ENCODE data around the gene GSTA3. TPM values are rescaled to one million over a fixed set of nuclear protein-coding genes. Genes with fewer than 3 reads are reported as not detected.
"Not testable (repeated sequence)": the region's sequence is repeated elsewhere in the genome, so short reads cannot be mapped to it uniquely, and the experiment has no call there.

Gene GSTA3
- total RNA-seq, 4 donors from 2014 or later = not detected

- intact Hi-C loops (cut with DNase I; ENCODE audit: low total_unique reads) = no loop called here
- in situ Hi-C loops (cut with MboI; ENCODE audit: low sequenced_read_pairs in 4 of 4) = no loop called here
- no peaks in the 10 kb centered on the region for H3K36me3 ChIP-seq
- H3K4me3 ChIP-seq = no peak overlapping the region
- ATAC-seq = no peak
- no peak for DNase-seq
- no peaks in the 10 kb centered on the region for H3K9me3 ChIP-seq
- H3K27me3 ChIP-seq = no peaks in the 10 kb centered on the region
- H3K27ac ChIP-seq = no peak overlapping the region
- TF ChIP-seq POLR2A (IDR thresholded peaks at IDR 0.05) (no peak), CTCF (IDR thresholded peaks at IDR 0.05 in 4 of 5, conservative IDR thresholded peaks at IDR 0.05 in 1 of 5) (no peak)
- no peaks in the 10 kb centered on the region for H3K4me1 ChIP-seq
These were observed 41.3 kb downstream of the GSTA3 start for GRCh38 chr6:52868240-52868639.

- H3K27me3 ChIP-seq; DNase-seq; H3K36me3 ChIP-seq; H3K4me1 ChIP-seq; H3K9me3 ChIP-seq; ATAC-seq; H3K4me3 ChIP-seq; H3K27ac ChIP-seq; in situ Hi-C loops (cut with MboI; ENCODE audit: low sequenced_read_pairs in 4 of 4); intact Hi-C loops (cut with DNase I; ENCODE audit: low total_unique reads): not testable (repeated sequence)
These were observed 48.3 kb downstream of the GSTA3 start for GRCh38 chr6:52861151-52861550.

DNA sequence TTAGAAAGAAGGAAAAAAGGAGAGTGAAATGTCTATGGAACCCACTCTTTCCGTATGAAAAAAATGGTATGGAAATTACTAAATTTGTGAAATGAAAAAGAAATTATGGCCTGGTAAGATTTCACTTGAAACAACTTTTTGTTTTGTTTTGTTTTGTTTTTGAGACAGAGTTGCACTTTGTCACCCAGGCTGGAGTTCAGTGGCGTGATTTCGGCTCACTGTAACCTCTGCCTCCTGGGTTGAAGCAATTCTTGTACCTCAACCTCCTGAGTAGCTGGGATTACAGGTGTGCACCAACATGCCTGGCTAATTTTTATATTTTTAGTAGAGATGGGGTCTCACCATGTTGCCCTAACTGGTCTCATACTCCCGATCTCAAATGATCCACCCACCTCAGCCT, 51.1 kb downstream of the GSTA3 start:
- DNase-seq = no peak
- intact Hi-C loops (cut with DNase I; ENCODE audit: low total_unique reads) = no loop called here
- Histone ChIP-seq H3K27ac (no peak overlapping the region), H3K4me1 (no peaks in the 10 kb centered on the region), H3K4me3 (no peak overlapping the region), H3K9me3 (no peaks in the 10 kb centered on the region), H3K27me3 (peaks cover 0 to 2% (median 0%) of the 10 kb centered on the region in 3 donors), H3K36me3 (no peaks in the 10 kb centered on the region)
- ATAC-seq = no peak
- in situ Hi-C loops (cut with MboI; ENCODE audit: low sequenced_read_pairs in 4 of 4) = no loop called here
- TF ChIP-seq POLR2A (IDR thresholded peaks at IDR 0.05) = no peak
- no peak for TF ChIP-seq CTCF (IDR thresholded peaks at IDR 0.05 in 4 of 5, conservative IDR thresholded peaks at IDR 0.05 in 1 of 5)

- in situ Hi-C loops (cut with MboI; ENCODE audit: low sequenced_read_pairs in 4 of 4); H3K27ac ChIP-seq; H3K36me3 ChIP-seq; DNase-seq; ATAC-seq; H3K9me3 ChIP-seq; intact Hi-C loops (cut with DNase I; ENCODE audit: low total_unique reads); H3K4me1 ChIP-seq; H3K27me3 ChIP-seq; H3K4me3 ChIP-seq: not testable (repeated sequence)
These were observed 53.4 kb downstream of the GSTA3 start for GRCh38 chr6:52856137-52856536.

DNA sequence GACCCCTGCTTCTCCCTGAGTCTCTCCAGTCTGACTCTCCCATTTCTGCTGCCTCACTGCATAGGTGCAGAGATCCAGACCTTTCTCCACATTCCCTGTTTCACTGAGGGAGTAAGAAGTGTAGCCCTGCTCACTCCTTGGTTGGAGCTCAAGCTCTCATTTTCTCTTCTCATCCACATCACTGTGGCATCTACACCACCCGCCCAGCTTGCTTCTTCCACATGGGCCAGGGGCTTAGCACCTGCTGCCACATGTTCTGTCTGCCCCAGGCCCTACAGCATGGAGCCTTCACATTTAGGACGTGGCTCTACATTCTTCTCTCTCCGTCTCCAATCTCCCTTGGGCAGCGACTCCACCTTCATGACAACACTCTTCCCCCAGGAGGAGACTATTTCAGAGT, 60.4 kb downstream of the GSTA3 start:
- no peak for DNase-seq
- Histone ChIP-seq H3K9me3 (no peaks in the 10 kb centered on the region), H3K4me3 (no peak overlapping the region), H3K27me3 (no peaks in the 10 kb centered on the region), H3K27ac (no peak overlapping the region), H3K4me1 (no peaks in the 10 kb centered on the region), H3K36me3 (no peaks in the 10 kb centered on the region)
- TF ChIP-seq POLR2A (IDR thresholded peaks at IDR 0.05) (no peak), CTCF (IDR thresholded peaks at IDR 0.05 in 4 of 5, conservative IDR thresholded peaks at IDR 0.05 in 1 of 5) (no peak)
- in situ Hi-C loops (cut with MboI; ENCODE audit: low sequenced_read_pairs in 4 of 4) = no loop called here
- no peak for ATAC-seq
- intact Hi-C loops (cut with DNase I; ENCODE audit: low total_unique reads) = no loop called here

Other genes starting within 250 kb of the GSTA3 start
- gene TMEM14A, start 238.6 kb downstream of the GSTA3 start, total RNA-seq = 1 to 10 TPM in 2 of 4 donors, under 1 TPM in 1, not detected in 1; 0.75 to 1.8 (median 1.4) TPM
- not detected for gene GSTA2, start 146.2 kb downstream of the GSTA3 start, total RNA-seq
- under 1 TPM in 1 of 4 donors, not detected in 3; 0.27 TPM for gene GSTA1, start 105.9 kb downstream of the GSTA3 start, total RNA-seq
- gene GSTA5, start 68.9 kb downstream of the GSTA3 start, total RNA-seq = not detected
- gene GSTA4, start 85.6 kb upstream of the GSTA3 start, total RNA-seq = 10 to 100 TPM in 2 of 4 donors, 1 to 10 TPM in 2; 3.5 to 11.6 (median 10.0) TPM
- gene CILK1, start 152.1 kb upstream of the GSTA3 start, total RNA-seq = 1 to 10 TPM; 5.0 to 7.9 (median 5.8) TPM
- gene FBXO9, start 155.7 kb upstream of the GSTA3 start, total RNA-seq = 10 to 100 TPM; 16.6 to 20.2 (median 19.6) TPM
- not detected for gene GCM1, start 239.1 kb upstream of the GSTA3 start, total RNA-seq